ENCODE data around the gene HCN2. TPM values are rescaled to one million over a fixed set of nuclear protein-coding genes. Genes with fewer than 3 reads are reported as not detected.

HCN2 gene
- total and polyA plus RNA-seq, 9 of the 15 experiments (the other 6 are each of a cell fraction or from before 2014, with no cell fraction given): 0.29 to 4.2 (median 0.82) TPM; not detected in 2

DNA sequence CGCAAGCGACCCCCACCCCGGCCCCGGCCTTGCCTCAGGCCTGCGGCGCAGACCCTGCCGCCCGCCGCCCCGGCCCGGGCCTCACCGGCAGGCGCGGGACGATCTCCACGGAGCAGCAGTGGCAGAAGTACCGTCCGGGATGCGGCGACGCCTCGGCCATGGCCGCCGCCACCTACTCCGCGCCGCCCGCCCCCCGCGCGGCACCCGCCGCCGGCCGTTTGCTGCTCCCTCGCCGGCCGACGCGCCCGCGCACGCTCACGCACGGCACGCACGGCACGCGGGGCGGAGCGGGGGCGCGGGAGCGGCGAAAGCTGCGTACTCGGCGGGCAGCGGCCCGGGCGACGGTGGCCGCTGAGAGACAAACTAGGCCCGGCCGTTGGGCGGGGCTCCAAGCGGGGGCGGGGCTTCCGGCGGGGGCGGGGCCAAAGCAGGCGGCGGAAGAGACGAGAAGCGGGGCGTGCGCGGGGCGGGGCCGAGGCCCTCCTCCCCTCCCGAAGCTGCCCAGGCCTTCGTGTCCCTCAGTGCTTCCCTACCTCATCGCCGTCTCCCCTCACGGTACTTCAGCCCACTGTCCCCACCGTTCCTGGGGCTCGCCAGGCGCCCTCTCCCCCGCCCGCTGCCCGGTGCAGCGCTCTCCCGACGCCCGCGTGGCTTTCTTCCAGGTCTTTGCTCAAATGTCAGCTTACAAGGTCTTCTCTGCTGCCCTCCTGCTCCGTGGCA, 73.4 kb downstream of the HCN2 start, which contains the start of gene RNF126 (continued):
- TF ChIP-seq, protein P1, sequence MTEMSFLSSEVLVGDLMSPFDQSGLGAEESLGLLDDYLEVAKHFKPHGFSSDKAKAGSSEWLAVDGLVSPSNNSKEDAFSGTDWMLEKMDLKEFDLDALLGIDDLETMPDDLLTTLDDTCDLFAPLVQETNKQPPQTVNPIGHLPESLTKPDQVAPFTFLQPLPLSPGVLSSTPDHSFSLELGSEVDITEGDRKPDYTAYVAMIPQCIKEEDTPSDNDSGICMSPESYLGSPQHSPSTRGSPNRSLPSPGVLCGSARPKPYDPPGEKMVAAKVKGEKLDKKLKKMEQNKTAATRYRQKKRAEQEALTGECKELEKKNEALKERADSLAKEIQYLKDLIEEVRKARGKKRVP (CRISPR knock-in tag; IDR thresholded peaks at IDR 0.05): no peak
- TF ChIP-seq MCM3 (IDR thresholded peaks at IDR 0.05) (no peak), ZNF780A (CRISPR knock-in tag; IDR thresholded peaks at IDR 0.05) (no peak), SRSF9 (IDR thresholded peaks at IDR 0.05; ENCODE audit: borderline replicate concordance, low read depth, low read length) (no peak), FOXK1 (CRISPR knock-in tag; IDR thresholded peaks at IDR 0.05; ENCODE audit: borderline replicate concordance) (no peak), LCOR (CRISPR knock-in tag; IDR thresholded peaks at IDR 0.05) (no peak), MED1 (CRISPR knock-in tag; IDR thresholded peaks at IDR 0.05; ENCODE audit: borderline replicate concordance) (0 out of 2 replicates have a peak, but pooled peaks have one; percentile 79), TAF15 (IDR thresholded peaks at IDR 0.05; ENCODE audit: low read depth, low read length) (no peak), ZNF695 (CRISPR knock-in tag; IDR thresholded peaks at IDR 0.05) (no peak), ZNF239 (CRISPR knock-in tag; IDR thresholded peaks at IDR 0.05) (no peak), GTF2A2 (tag; IDR thresholded peaks at IDR 0.05) (0 out of 2 replicates have a peak, but pooled peaks have one; percentile 6), FOXJ3 (CRISPR knock-in tag; IDR thresholded peaks at IDR 0.05) (no peak), ZNF696 (CRISPR knock-in tag; conservative IDR thresholded peaks at IDR 0.05) (no peak), KAT8 (IDR thresholded peaks at IDR 0.05; ENCODE audit: low read depth) (no peak), NR3C1 (CRISPR knock-in tag; IDR thresholded peaks at IDR 0.05) (peak; percentile 5; the same call in 1 of the 2 replicates), ZNF253 (CRISPR knock-in tag; conservative IDR thresholded peaks at IDR 0.05) (no peak), KAT7 (CRISPR knock-in tag; IDR thresholded peaks at IDR 0.05; ENCODE audit: borderline replicate concordance) (no peak), BACH1 (tag; IDR thresholded peaks at IDR 0.05) (no peak)
- TF ChIP-seq, protein P2, sequence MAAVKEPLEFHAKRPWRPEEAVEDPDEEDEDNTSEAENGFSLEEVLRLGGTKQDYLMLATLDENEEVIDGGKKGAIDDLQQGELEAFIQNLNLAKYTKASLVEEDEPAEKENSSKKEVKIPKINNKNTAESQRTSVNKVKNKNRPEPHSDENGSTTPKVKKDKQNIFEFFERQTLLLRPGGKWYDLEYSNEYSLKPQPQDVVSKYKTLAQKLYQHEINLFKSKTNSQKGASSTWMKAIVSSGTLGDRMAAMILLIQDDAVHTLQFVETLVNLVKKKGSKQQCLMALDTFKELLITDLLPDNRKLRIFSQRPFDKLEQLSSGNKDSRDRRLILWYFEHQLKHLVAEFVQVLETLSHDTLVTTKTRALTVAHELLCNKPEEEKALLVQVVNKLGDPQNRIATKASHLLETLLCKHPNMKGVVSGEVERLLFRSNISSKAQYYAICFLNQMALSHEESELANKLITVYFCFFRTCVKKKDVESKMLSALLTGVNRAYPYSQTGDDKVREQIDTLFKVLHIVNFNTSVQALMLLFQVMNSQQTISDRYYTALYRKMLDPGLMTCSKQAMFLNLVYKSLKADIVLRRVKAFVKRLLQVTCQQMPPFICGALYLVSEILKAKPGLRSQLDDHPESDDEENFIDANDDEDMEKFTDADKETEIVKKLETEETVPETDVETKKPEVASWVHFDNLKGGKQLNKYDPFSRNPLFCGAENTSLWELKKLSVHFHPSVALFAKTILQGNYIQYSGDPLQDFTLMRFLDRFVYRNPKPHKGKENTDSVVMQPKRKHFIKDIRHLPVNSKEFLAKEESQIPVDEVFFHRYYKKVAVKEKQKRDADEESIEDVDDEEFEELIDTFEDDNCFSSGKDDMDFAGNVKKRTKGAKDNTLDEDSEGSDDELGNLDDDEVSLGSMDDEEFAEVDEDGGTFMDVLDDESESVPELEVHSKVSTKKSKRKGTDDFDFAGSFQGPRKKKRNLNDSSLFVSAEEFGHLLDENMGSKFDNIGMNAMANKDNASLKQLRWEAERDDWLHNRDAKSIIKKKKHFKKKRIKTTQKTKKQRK (IDR thresholded peaks at IDR 0.05; ENCODE audit: borderline replicate concordance, low read depth, low read length): no peak
- TF ChIP-seq, protein P3, sequence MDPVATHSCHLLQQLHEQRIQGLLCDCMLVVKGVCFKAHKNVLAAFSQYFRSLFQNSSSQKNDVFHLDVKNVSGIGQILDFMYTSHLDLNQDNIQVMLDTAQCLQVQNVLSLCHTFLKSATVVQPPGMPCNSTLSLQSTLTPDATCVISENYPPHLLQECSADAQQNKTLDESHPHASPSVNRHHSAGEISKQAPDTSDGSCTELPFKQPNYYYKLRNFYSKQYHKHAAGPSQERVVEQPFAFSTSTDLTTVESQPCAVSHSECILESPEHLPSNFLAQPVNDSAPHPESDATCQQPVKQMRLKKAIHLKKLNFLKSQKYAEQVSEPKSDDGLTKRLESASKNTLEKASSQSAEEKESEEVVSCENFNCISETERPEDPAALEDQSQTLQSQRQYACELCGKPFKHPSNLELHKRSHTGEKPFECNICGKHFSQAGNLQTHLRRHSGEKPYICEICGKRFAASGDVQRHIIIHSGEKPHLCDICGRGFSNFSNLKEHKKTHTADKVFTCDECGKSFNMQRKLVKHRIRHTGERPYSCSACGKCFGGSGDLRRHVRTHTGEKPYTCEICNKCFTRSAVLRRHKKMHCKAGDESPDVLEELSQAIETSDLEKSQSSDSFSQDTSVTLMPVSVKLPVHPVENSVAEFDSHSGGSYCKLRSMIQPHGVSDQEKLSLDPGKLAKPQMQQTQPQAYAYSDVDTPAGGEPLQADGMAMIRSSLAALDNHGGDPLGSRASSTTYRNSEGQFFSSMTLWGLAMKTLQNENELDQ (CRISPR knock-in tag; IDR thresholded peaks at IDR 0.05; ENCODE audit: borderline replicate concordance): no peak
- TF ChIP-seq, protein P4, sequence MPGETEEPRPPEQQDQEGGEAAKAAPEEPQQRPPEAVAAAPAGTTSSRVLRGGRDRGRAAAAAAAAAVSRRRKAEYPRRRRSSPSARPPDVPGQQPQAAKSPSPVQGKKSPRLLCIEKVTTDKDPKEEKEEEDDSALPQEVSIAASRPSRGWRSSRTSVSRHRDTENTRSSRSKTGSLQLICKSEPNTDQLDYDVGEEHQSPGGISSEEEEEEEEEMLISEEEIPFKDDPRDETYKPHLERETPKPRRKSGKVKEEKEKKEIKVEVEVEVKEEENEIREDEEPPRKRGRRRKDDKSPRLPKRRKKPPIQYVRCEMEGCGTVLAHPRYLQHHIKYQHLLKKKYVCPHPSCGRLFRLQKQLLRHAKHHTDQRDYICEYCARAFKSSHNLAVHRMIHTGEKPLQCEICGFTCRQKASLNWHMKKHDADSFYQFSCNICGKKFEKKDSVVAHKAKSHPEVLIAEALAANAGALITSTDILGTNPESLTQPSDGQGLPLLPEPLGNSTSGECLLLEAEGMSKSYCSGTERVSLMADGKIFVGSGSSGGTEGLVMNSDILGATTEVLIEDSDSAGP (CRISPR knock-in tag; IDR thresholded peaks at IDR 0.05): 0 out of 2 replicates have a peak, but pooled peaks have one; percentile 52
